A549 (cell line): ENCODE results near the gene CFD. TPM values are rescaled to one million over a fixed set of nuclear protein-coding genes. Genes with fewer than 3 reads are reported as not detected.
"Not testable (repeated sequence)": the region's sequence is repeated elsewhere in the genome, so short reads cannot be mapped to it uniquely, and the experiment has no call there.

Experiments used
- ATAC-seq, 2 experiments: fragments of 200-7000 bp in 1 of 2; fragments of >200 bp in 1 of 2; cut with Nextera tagmentation in 1 of 2; cut with Tn5 transposase in 1 of 2; 3 replicates each; pipeline versions ENCODE4 v1.8.0 to v1.9.1; 2018 to 2020; ENCODE audit warnings: mild to moderate bottlenecking in 1 of 2, moderate library complexity in 1 of 2
- CTCF ChIA-PET: fragments of 300-600 bp; sonication (Branson Sonifier 250); formaldehyde crosslinking; extraction: SDS; loops from one replicate; lab custom pipeline; 2021; ENCODE audit warnings: antibody characterized with exemption, inconsistent platforms; lab: Yijun Ruan, JAX
- POLR2A ChIA-PET: fragments of 350-600 bp; formaldehyde crosslinking; extraction: SDS; loops from one replicate; lab custom pipeline; 2021; ENCODE audit warnings: antibody characterized with exemption, inconsistent platforms; lab: Yijun Ruan, JAX
- DNase-seq, 2 experiments: peaks; one replicate each; pipeline versions ENCODE4 v3.0.0 to v3.0.0-alpha.2; 2011 to 2016; ENCODE audit warnings: low read depth in 1 of 2, low spot score in 1 of 2
- FAIRE-seq: peaks from 2 replicates; lab custom pipeline; 2011; peaks lifted over from hg19 to GRCh38; lab: Jason Lieb, UNC
- H3K27ac ChIP-seq, 2 experiments: fragments of >200 bp; sonication (Bioruptor Twin); formaldehyde crosslinking; 3 replicates each; pipeline ENCODE4 v1.5.1; 2016 to 2017
- H3K4me1 ChIP-seq: fragments of >200 bp; sonication (Bioruptor Twin); formaldehyde crosslinking; 3 replicates; pipeline ENCODE4 v1.6.1; 2016
- H3K4me2 ChIP-seq: fragments of >200 bp; sonication (Bioruptor Twin); formaldehyde crosslinking; 3 replicates; pipeline ENCODE4 v1.6.1; 2016
- H3K4me3 ChIP-seq: fragments of >200 bp; sonication (Bioruptor Twin); formaldehyde crosslinking; 3 replicates; pipeline ENCODE4 v1.5.1; 2016
- H3K9me3 ChIP-seq: fragments of >200 bp; sonication (Bioruptor Twin); formaldehyde crosslinking; 3 replicates; pipeline ENCODE4 v1.6.1; 2016
- CEBPB ChIP-seq, 2 experiments: fragments of >200 bp in 1 of 2; sonication (Bioruptor Twin) in 1 of 2; formaldehyde crosslinking in 1 of 2; IDR thresholded peaks; 2 replicates each; pipeline ENCODE4 v1.6.1; 2012 to 2016
- CHD2 ChIP-seq: fragments of 150-350 bp; IDR thresholded peaks from 2 replicates; pipeline ENCODE4 v1.6.1; 2014; ENCODE audit warnings: low read length; ENCODE audit not compliant: partially characterized antibody
- EHF ChIP-seq: fragments of 250-450 bp; sonication (Bioruptor Pico); IDR thresholded peaks from 2 replicates; pipeline ENCODE4 v1.5.0; 2020; ENCODE audit warnings: mild to moderate bottlenecking
- EHMT2 ChIP-seq: fragments of 200-600 bp; sonication (generic); IDR thresholded peaks from 2 replicates; pipeline ENCODE4 v1.6.1; 2016; ENCODE audit warnings: antibody characterized with exemption, low read depth, mild to moderate bottlenecking, moderate library complexity
- ESRRA ChIP-seq: fragments of 150-350 bp; IDR thresholded peaks from 2 replicates; pipeline ENCODE4 v1.6.1; 2014; ENCODE audit warnings: mild to moderate bottlenecking, low read length, borderline replicate concordance
- FOSL2 ChIP-seq, 2 experiments: fragments of 450-650 bp in 1 of 2; fragments of >200 bp in 1 of 2; sonication (Bioruptor Twin) in 1 of 2; formaldehyde crosslinking; IDR thresholded peaks; 2 replicates each; pipeline versions ENCODE4 v1.5.0 to v1.6.1; 2016 to 2020; ENCODE audit warnings: mild to moderate bottlenecking in 1 of 2, moderate library complexity in 1 of 2
- NFE2L2 ChIP-seq: fragments of 150-350 bp; conservative IDR thresholded peaks from 2 replicates; pipeline ENCODE4 v1.6.1; 2014; ENCODE audit warnings: low read length
- NPAS2 ChIP-seq: fragments of 250-450 bp; sonication (Bioruptor Pico); IDR thresholded peaks from 2 replicates; pipeline ENCODE4 v1.8.0; 2022; ENCODE audit warnings: mild to moderate bottlenecking, moderate library complexity, borderline replicate concordance
- POLR2AphosphoS2 ChIP-seq: conservative IDR thresholded peaks from 2 replicates; pipeline ENCODE4 v1.6.1; 2012; ENCODE audit warnings: low read length, improper control_type of control experiment, inconsistent platforms
- RAD21 ChIP-seq, 2 experiments: fragments of >200 bp in 1 of 2; sonication (Bioruptor Twin) in 1 of 2; formaldehyde crosslinking in 1 of 2; IDR thresholded peaks in 1 of 2; conservative IDR thresholded peaks in 1 of 2; 2 replicates in 1 of 2; 3 replicates in 1 of 2; pipeline ENCODE4 v1.6.1; 2012 to 2018; ENCODE audit warnings: inconsistent platforms in 1 of 2
- RNF2 ChIP-seq: fragments of 200-600 bp; sonication (generic); IDR thresholded peaks from 2 replicates; pipeline ENCODE4 v1.6.1; 2016; ENCODE audit warnings: low read depth, mild to moderate bottlenecking, antibody characterized with exemption, moderate library complexity, borderline replicate concordance
- SREBF2 ChIP-seq: fragments of 450-650 bp; IDR thresholded peaks from 2 replicates; pipeline ENCODE4 v1.6.1; 2014; ENCODE audit warnings: mild to moderate bottlenecking, moderate library complexity
- TFCP2L1 ChIP-seq: fragments of 250-450 bp; sonication (Bioruptor Pico); IDR thresholded peaks from 2 replicates; pipeline ENCODE4 v1.5.0; 2021; ENCODE audit warnings: mild to moderate bottlenecking
- ZFP36 ChIP-seq: fragments of 450-650 bp; IDR thresholded peaks from 2 replicates; pipeline ENCODE4 v1.6.1; 2014; ENCODE audit warnings: borderline replicate concordance; ENCODE audit not compliant: partially characterized antibody
- WGBS: methylation state at CpG from one replicate; pipeline ENCODE4 v1.1.6; 2017; ENCODE audit errors: missing lambda C conversion rate; 5-methylcytosine and 5-hydroxymethylcytosine counted together
- polyA plus RNA-seq, 4 experiments: library from polyadenylated mRNA; depleted of rRNA in 3 of 4; stranded (reverse); fragments of >200 nt; fragmentation: RNase III in 1 of 4; extraction: RNeasy Plus Mini Kit Qiagen cat#74134 plus additional on column Dnase treatment in 1 of 4; gene quantifications; 2 replicates in 3 of 4; 3 replicates in 1 of 4; pipeline ENCODE4 v1.2.3, GENCODE V29; 2011 to 2017
- TF ChIP-seq, protein P1 (sequence below): IDR thresholded peaks from 2 replicates; pipeline ENCODE4 v1.6.1; 2012
- TF ChIP-seq, protein P2 (sequence below): fragments of 250-450 bp; sonication (Bioruptor Pico); IDR thresholded peaks from 2 replicates; pipeline ENCODE4 v1.5.0; 2021; ENCODE audit warnings: mild to moderate bottlenecking, moderate library complexity, borderline replicate concordance
- TF ChIP-seq, protein P3 (sequence below): fragments of 250-450 bp; sonication (Bioruptor Pico); IDR thresholded peaks from 2 replicates; pipeline ENCODE4 v1.5.0; 2020; ENCODE audit warnings: low read depth, mild to moderate bottlenecking, moderate library complexity

CFD gene
- polyA plus RNA-seq, 2 of the 4 experiments (the other 2 are of a cell fraction) = 7.6 to 14.3 TPM

DNA sequence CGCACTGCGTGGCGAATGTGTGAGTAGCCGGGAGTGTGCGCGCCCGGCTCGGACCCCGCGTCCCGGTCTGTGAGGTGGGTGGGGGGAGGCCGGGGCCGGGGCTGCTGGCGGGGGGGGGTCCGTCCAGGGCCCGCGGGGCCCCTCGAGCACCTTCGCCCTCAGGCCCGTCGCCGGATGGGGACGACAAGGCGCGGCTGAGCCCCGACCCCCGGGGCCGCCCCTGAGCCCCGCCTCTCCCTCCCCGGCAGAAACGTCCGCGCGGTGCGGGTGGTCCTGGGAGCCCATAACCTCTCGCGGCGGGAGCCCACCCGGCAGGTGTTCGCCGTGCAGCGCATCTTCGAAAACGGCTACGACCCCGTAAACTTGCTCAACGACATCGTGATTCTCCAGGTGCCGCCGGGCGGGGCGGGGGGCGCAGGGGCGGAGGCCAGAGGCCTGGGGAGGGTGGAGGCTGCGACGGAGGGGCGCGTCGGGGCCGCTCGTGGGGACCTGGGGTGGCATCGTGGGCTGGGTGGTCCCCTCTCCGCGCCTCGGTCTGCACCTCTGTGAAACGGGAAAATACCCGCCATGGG, 6.4 kb upstream of the CFD start:
- H3K9me3 ChIP-seq = no peaks in the 10 kb centered on the region
- FAIRE-seq = no peak
- CTCF ChIA-PET = no interaction called here

DNA sequence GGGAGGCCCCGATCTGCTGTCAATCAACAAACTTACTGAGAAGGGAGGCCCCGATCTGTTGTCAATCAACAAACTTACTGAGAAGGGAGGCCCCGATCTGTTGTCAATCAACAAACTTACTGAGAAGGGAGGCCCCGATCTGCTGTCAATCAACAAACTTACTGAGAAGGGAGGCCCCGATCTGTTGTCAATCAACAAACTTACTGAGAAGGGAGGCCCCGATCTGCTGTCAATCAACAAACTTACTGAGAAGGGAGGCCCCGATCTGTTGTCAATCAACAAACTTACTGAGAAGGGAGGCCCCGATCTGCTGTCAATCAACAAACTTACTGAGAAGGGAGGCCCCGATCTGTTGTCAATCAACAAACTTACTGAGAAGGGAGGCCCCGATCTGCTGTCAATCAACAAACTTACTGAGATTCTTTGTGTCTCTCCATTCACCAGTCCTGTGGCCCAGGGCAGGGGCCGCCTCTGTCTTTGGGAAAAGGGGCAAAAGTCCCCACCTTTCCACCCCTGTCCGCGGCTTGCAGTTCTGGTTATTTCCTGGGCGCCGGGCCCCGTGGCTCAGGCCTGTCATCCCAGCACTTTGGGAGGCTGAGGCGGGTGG, 5.7 kb upstream of the CFD start:
- peaks cover 13% of the 10 kb centered on the region for H3K4me1 ChIP-seq
- POLR2A ChIA-PET, DNase-seq, CTCF ChIA-PET, H3K27ac ChIP-seq, H3K4me3 ChIP-seq, ATAC-seq, H3K9me3 ChIP-seq, FAIRE-seq, H3K4me2 ChIP-seq: not testable (repeated sequence)
- WGBS = 87% methylated on average over 9 of the region's 17 CpGs

More for the DNA sequence above, 6.4 kb upstream of the CFD start:
- ATAC-seq (no peak), DNase-seq (no peak)
- POLR2A ChIA-PET = no interaction called here
- Histone ChIP-seq H3K27ac (0 out of 6 replicates have a peak overlapping the region, but pooled peaks of 1 of the 2 experiments have one; percentile 89), H3K4me3 (no peak overlapping the region), H3K4me2 (no peak overlapping the region), H3K4me1 (peaks cover 12% of the 10 kb centered on the region)
- no peak for TF ChIP-seq FOSL2 (IDR thresholded peaks at IDR 0.05)
- TF ChIP-seq FOSL2 (CRISPR knock-in tag; IDR thresholded peaks at IDR 0.05) = no peak
- TF ChIP-seq, protein P1, sequence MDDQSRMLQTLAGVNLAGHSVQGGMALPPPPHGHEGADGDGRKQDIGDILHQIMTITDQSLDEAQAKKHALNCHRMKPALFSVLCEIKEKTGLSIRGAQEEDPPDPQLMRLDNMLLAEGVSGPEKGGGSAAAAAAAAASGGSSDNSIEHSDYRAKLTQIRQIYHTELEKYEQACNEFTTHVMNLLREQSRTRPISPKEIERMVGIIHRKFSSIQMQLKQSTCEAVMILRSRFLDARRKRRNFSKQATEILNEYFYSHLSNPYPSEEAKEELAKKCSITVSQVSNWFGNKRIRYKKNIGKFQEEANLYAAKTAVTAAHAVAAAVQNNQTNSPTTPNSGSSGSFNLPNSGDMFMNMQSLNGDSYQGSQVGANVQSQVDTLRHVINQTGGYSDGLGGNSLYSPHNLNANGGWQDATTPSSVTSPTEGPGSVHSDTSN = no peak
- TF ChIP-seq EHF (CRISPR knock-in tag) = no peak
- TF ChIP-seq CEBPB (IDR thresholded peaks at IDR 0.05) = no peak
- TF ChIP-seq, protein P2, sequence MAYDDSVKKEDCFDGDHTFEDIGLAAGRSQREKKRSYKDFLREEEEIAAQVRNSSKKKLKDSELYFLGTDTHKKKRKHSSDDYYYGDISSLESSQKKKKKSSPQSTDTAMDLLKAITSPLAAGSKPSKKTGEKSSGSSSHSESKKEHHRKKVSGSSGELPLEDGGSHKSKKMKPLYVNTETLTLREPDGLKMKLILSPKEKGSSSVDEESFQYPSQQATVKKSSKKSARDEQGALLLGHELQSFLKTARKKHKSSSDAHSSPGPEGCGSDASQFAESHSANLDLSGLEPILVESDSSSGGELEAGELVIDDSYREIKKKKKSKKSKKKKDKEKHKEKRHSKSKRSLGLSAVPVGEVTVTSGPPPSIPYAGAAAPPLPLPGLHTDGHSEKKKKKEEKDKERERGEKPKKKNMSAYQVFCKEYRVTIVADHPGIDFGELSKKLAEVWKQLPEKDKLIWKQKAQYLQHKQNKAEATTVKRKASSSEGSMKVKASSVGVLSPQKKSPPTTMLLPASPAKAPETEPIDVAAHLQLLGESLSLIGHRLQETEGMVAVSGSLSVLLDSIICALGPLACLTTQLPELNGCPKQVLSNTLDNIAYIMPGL (CRISPR knock-in tag) = no peak
- TF ChIP-seq, protein P3, sequence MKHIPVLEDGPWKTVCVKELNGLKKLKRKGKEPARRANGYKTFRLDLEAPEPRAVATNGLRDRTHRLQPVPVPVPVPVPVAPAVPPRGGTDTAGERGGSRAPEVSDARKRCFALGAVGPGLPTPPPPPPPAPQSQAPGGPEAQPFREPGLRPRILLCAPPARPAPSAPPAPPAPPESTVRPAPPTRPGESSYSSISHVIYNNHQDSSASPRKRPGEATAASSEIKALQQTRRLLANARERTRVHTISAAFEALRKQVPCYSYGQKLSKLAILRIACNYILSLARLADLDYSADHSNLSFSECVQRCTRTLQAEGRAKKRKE (CRISPR knock-in tag) = no peak
- no peak for TF ChIP-seq NPAS2 (CRISPR knock-in tag)
- TF ChIP-seq NFE2L2 = no peak
- TF ChIP-seq POLR2AphosphoS2 = no peak
- no peak for TF ChIP-seq ZFP36
- WGBS = 98% methylated on average over 8 of the region's 67 CpGs

DNA sequence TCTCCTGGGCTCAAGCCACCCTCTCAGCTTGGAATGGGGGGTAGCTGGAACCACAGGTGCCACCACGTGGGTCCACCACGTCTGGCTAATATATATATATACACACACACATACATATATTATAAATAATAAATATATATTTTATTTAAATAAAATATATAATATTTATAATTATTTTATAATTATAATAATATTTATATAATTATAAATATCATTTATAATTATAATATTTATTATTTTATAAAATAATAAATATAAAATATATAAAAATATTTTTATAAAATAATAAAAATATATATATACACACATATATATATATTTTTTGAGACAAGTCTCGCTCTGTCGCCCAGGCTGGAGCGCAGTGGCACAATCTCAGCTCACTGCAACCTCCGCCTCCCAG, 4.9 kb upstream of the CFD start:
- H3K4me3 ChIP-seq = no peak overlapping the region
- POLR2A ChIA-PET = interaction anchor here (0.6 kb wide), 1 partner anchor 227 kb away, joined by 4 read pairs; no protein-coding TSS in a partner anchor
- H3K4me1 ChIP-seq = peaks cover 21% of the 10 kb centered on the region
- CTCF ChIA-PET = interaction anchor here (0.9 to 1.6 kb wide), 2 partner anchors 84 to 127 kb away, joined by 3 read pairs; no protein-coding TSS in a partner anchor
- no peaks in the 10 kb centered on the region for H3K9me3 ChIP-seq
- DNase-seq = no peak
- H3K4me2 ChIP-seq = no peak overlapping the region
- TF ChIP-seq EHMT2 (no peak), EHF (CRISPR knock-in tag) (no peak), ESRRA (no peak), TFCP2L1 (no peak), CHD2 (no peak), SREBF2 (no peak), FOSL2 (IDR thresholded peaks at IDR 0.05) (no peak), FOSL2 (CRISPR knock-in tag; IDR thresholded peaks at IDR 0.05) (no peak), RNF2 (no peak), POLR2AphosphoS2 (no peak), RAD21 (conservative IDR thresholded peaks at IDR 0.05 in 1 of 2, IDR thresholded peaks at IDR 0.05 in 1 of 2) (no peak)
- TF ChIP-seq, protein P3 (CRISPR knock-in tag) = no peak
- TF ChIP-seq, all 56 proteins: peak for 0
- WGBS = 66% methylated on average over 6 of the region's 6 CpGs
- no peak for ATAC-seq
- no peak overlapping the region for H3K27ac ChIP-seq
- FAIRE-seq = no peak
